ENCODE results near the gene FKBP10. TPM values are rescaled to one million over a fixed set of nuclear protein-coding genes. Genes with fewer than 3 reads are reported as not detected.

The FKBP10 gene
- total RNA-seq, 1 experiment from 2014 or later: 112 TPM

DNA sequence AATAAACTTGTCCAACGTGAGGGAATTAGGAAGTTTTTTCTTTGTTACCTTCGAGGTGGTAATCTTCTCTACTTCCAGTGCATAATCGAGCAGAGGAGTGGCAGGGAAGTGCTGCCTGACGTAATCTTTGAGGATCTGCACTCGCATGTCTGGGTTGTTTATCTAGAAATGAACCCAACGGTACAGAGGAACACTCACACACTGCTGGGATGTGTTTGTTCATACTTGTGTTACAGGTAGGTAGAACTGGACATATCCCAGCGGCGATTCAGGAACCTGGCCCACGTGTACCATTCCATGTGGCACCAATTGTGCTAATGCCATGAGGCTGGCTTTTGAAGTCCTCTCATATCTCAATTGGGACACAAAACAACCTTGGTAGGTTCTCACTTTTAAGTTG lies 56.6 kb downstream of the FKBP10 start:
- Mint-ChIP-seq H3K36me3 (ENCODE audit: insufficient read depth, unreplicated experiment) (peaks cover 80% of the 10 kb centered on the region), H3K9me3 (ENCODE audit: unreplicated experiment) (no peaks in the 10 kb centered on the region), H3K4me3 (ENCODE audit: unreplicated experiment) (no peak overlapping the region), H3K27me3 (ENCODE audit: insufficient read depth, unreplicated experiment) (no peaks in the 10 kb centered on the region), H3K4me1 (ENCODE audit: low read depth, unreplicated experiment) (no peaks in the 10 kb centered on the region), H3K27ac (ENCODE audit: unreplicated experiment) (no peak overlapping the region)
- no peaks in the 10 kb centered on the region for H3K9me3 ChIP-seq
- H3K36me3 ChIP-seq (ENCODE audit: control insufficient read depth, insufficient read depth, low read length): peaks cover 10% of the 10 kb centered on the region
- intact Hi-C loops (cut with micrococcal nuclease; ENCODE audit: unreplicated experiment): no loop called here
- no peaks in the 10 kb centered on the region for H3K27me3 ChIP-seq (replicated peaks; ENCODE audit: control insufficient read depth, insufficient read depth, low read length)
- ChIA-PET CTCF (no interaction called here), POLR2A (no interaction called here)
- 0 out of 2 replicates have a peak, but pooled peaks cover 5% of the 10 kb centered on the region for H3K4me1 ChIP-seq
- no TSS peak for BruUV-seq (replicated peaks)
- no peak overlapping the region for H3K4me3 ChIP-seq (ENCODE audit: low read depth, low read length)
- no peak for DNase-seq
- TF ChIP-seq CTCF (IDR thresholded peaks at IDR 0.05; ENCODE audit: insufficient read depth in 1 of 2, low read depth in 1 of 2, low read length in 1 of 2, severe bottlenecking in 1 of 2, unreplicated experiment in 1 of 2): no peak

DNA sequence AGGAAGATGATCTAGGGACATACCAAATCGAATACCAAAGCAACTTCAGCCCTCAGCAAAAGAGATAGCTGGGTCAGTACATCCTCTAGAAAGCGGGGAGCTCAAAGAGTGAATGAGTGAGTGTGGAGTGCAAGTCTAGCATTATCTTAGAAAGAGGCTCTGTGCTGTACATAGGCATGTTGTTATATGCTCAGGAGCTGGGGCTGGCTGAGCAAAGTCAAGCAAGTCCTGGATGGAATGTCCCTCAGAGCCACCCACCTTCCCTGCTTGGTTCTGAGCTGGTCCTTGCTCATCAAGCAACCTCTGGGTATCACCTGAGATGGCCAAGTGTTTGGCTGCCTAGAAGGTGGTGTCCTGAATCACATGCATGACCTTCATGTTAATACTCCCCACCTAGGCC lies 57.3 kb downstream of the FKBP10 start:
- no peaks in the 10 kb centered on the region for H3K9me3 ChIP-seq
- Mint-ChIP-seq H3K9me3 (ENCODE audit: unreplicated experiment) (no peaks in the 10 kb centered on the region), H3K27ac (ENCODE audit: unreplicated experiment) (no peak overlapping the region), H3K4me3 (ENCODE audit: unreplicated experiment) (no peak overlapping the region), H3K27me3 (ENCODE audit: insufficient read depth, unreplicated experiment) (no peaks in the 10 kb centered on the region), H3K4me1 (ENCODE audit: low read depth, unreplicated experiment) (no peaks in the 10 kb centered on the region), H3K36me3 (ENCODE audit: insufficient read depth, unreplicated experiment) (peaks cover 85% of the 10 kb centered on the region)
- H3K4me3 ChIP-seq (ENCODE audit: low read depth, low read length): no peak overlapping the region
- DNase-seq: no peak
- H3K27me3 ChIP-seq (replicated peaks; ENCODE audit: control insufficient read depth, insufficient read depth, low read length): no peaks in the 10 kb centered on the region
- CTCF ChIA-PET: interaction anchor here (0.5 to 0.6 kb wide), 2 partner anchors 14 to 87 kb away, joined by 5 to 9 read pairs; no protein-coding TSS in a partner anchor
- H3K36me3 ChIP-seq (ENCODE audit: control insufficient read depth, insufficient read depth, low read length): peaks cover 10% of the 10 kb centered on the region
- 0 out of 2 replicates have a peak, but pooled peaks cover 5% of the 10 kb centered on the region for H3K4me1 ChIP-seq
- intact Hi-C loops (cut with micrococcal nuclease; ENCODE audit: unreplicated experiment): no loop called here
- BruUV-seq (replicated peaks): no TSS peak
- POLR2A ChIA-PET: no interaction called here
- TF ChIP-seq CTCF (IDR thresholded peaks at IDR 0.05; ENCODE audit: insufficient read depth in 1 of 2, low read depth in 1 of 2, low read length in 1 of 2, severe bottlenecking in 1 of 2, unreplicated experiment in 1 of 2): no peak

DNA sequence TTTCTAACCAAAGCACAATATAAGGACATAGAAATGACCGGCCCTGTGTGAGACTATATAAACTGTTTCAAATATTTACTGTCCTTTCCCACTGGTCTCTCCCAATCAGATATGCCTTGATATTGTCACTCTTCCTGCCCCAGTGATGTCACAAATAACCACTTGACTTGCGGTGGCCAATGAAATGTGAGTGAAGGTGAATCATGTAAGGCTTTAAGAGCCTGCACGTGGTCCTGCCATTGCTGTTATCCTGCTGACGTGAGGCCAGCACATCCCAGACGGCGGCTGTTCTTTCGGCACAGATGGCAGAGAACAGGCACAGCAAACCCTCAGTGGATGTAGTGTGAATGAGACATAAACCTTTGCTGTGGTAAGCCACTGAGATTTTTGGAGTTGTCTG lies 57.8 kb downstream of the FKBP10 start:
- H3K4me1 ChIP-seq: 0 out of 2 replicates have a peak, but pooled peaks cover 5% of the 10 kb centered on the region
- H3K36me3 ChIP-seq (ENCODE audit: control insufficient read depth, insufficient read depth, low read length): peaks cover 10% of the 10 kb centered on the region
- H3K36me3 Mint-ChIP-seq (ENCODE audit: insufficient read depth, unreplicated experiment): peaks cover 85% of the 10 kb centered on the region
- intact Hi-C loops (cut with micrococcal nuclease; ENCODE audit: unreplicated experiment): no loop called here
- H3K4me3 ChIP-seq (ENCODE audit: low read depth, low read length): no peak overlapping the region
- no peak overlapping the region for H3K27ac Mint-ChIP-seq (ENCODE audit: unreplicated experiment)
- H3K9me3 Mint-ChIP-seq (ENCODE audit: unreplicated experiment): no peaks in the 10 kb centered on the region
- no peaks in the 10 kb centered on the region for H3K27me3 Mint-ChIP-seq (ENCODE audit: insufficient read depth, unreplicated experiment)
- TF ChIP-seq CTCF (IDR thresholded peaks at IDR 0.05; ENCODE audit: insufficient read depth in 1 of 2, low read depth in 1 of 2, low read length in 1 of 2, severe bottlenecking in 1 of 2, unreplicated experiment in 1 of 2): no peak
- no TSS peak for BruUV-seq (replicated peaks)
- no peak overlapping the region for H3K4me3 Mint-ChIP-seq (ENCODE audit: unreplicated experiment)
- no peaks in the 10 kb centered on the region for H3K9me3 ChIP-seq
- CTCF ChIA-PET: interaction anchor here (0.5 to 0.7 kb wide), 2 partner anchors 14 to 148 kb away, joined by 6 to 9 read pairs; no protein-coding TSS in a partner anchor
- H3K27me3 ChIP-seq (replicated peaks; ENCODE audit: control insufficient read depth, insufficient read depth, low read length): no peaks in the 10 kb centered on the region
- POLR2A ChIA-PET: no interaction called here
- H3K4me1 Mint-ChIP-seq (ENCODE audit: low read depth, unreplicated experiment): no peaks in the 10 kb centered on the region
- DNase-seq: no peak
